Non-pigmented ciliary epithelial cell (primary cell): ENCODE results near the gene C2CD4B.

Experiments used
- DNase-seq: peaks from one replicate; pipeline ENCODE4 v3.0.0-alpha.2; 2010; ENCODE audit warnings: low read depth

Gene C2CD4B

GRCh38 chr15:62165104-62165792 is at the start of gene C2CD4B:
C2CD4B (minus strand) TSS chr15:62165285; CDS start chr15:62164984, 301 bp downstream.
- no peak for DNase-seq

- DNase-seq: no peak
Observed at GRCh38 chr15:62212741-62213140, 47.7 kb upstream of the C2CD4B start.

GRCh38 chr15:62211348-62211747 is 46.3 kb upstream of the C2CD4B start:
- no peak for DNase-seq

GRCh38 chr15:62209821-62210220 is 44.7 kb upstream of the C2CD4B start:
- DNase-seq: no peak

- no peak for DNase-seq
Observed at GRCh38 chr15:62209322-62209721, 44.2 kb upstream of the C2CD4B start.

GRCh38 chr15:62208884-62209283 is 43.8 kb upstream of the C2CD4B start:
- DNase-seq: no peak

- no peak for DNase-seq
Observed at GRCh38 chr15:62208367-62208766, 43.3 kb upstream of the C2CD4B start.

GRCh38 chr15:62190675-62191074 is 25.6 kb upstream of the C2CD4B start:
- no peak for DNase-seq

GRCh38 chr15:62190274-62190673 is 25.2 kb upstream of the C2CD4B start:
- DNase-seq: no peak

- DNase-seq: no peak
Observed at GRCh38 chr15:62188744-62189143, 23.7 kb upstream of the C2CD4B start.

GRCh38 chr15:62187910-62188309 is 22.8 kb upstream of the C2CD4B start:
- no peak for DNase-seq

- no peak for DNase-seq
Observed at GRCh38 chr15:62187425-62187824, 22.3 kb upstream of the C2CD4B start.

- no peak for DNase-seq
Observed at GRCh38 chr15:62186578-62186977, 21.5 kb upstream of the C2CD4B start.

GRCh38 chr15:62183130-62183529 is 18.0 kb upstream of the C2CD4B start:
- DNase-seq: no peak

GRCh38 chr15:62173215-62173614 is 8.1 kb upstream of the C2CD4B start:
- DNase-seq: no peak

GRCh38 chr15:62171882-62172281 is 6.8 kb upstream of the C2CD4B start:
- DNase-seq: no peak

- no peak for DNase-seq
Observed at GRCh38 chr15:62165793-62166375, 799 bp upstream of the C2CD4B start.

GRCh38 chr15:62164396-62165103 is 535 bp downstream of the C2CD4B start:
- no peak for DNase-seq

GRCh38 chr15:62164014-62164395 is 1.1 kb downstream of the C2CD4B start:
- no peak for DNase-seq

GRCh38 chr15:62163397-62164013 is 1.6 kb downstream of the C2CD4B start:
- DNase-seq: no peak

GRCh38 chr15:62153228-62153627 is 11.9 kb downstream of the C2CD4B start:
- DNase-seq: no peak

GRCh38 chr15:62150445-62150844 is 14.6 kb downstream of the C2CD4B start:
- no peak for DNase-seq

GRCh38 chr15:62149729-62150128 is 15.4 kb downstream of the C2CD4B start:
- no peak for DNase-seq
